Panc1 (cell line): ENCODE results near the gene MYO6. TPM values are rescaled to one million over a fixed set of nuclear protein-coding genes. Genes with fewer than 3 reads are reported as not detected.
"Not testable (repeated sequence)": the region's sequence is repeated elsewhere in the genome, so short reads cannot be mapped to it uniquely, and the experiment has no call there.

Experiments used
- ATAC-seq: fragments of 200-7000 bp; cut with Tn5 transposase; 2 replicates; pipeline ENCODE4 v1.9.1; 2020; ENCODE audit warnings: mild to moderate bottlenecking, moderate library complexity
- BruUV-seq: library from RNA; stranded (reverse); fragments of 400-500 nt; replicated peaks from 2 replicates; lab custom pipeline; 2021; lab: Mats Ljungman, UMichigan
- CTCF ChIA-PET: fragments of 300-600 bp; sonication (Branson Sonifier 250); formaldehyde crosslinking; loops from one replicate; lab custom pipeline; 2022; ENCODE audit warnings: antibody characterized with exemption; lab: Charles Lee
- POLR2A ChIA-PET: fragments of 300-600 bp; sonication (Branson Sonifier 250); formaldehyde crosslinking; loops from one replicate; lab custom pipeline; 2022; ENCODE audit warnings: antibody characterized with exemption; lab: Charles Lee
- DNase-seq: peaks from one replicate; pipeline ENCODE4 v3.0.0-alpha.2; 2010; ENCODE audit warnings: low read depth, low spot score
- H3K27ac ChIP-seq: 2 replicates; pipeline ENCODE4 v1.5.1; 2011; ENCODE audit warnings: mild to moderate bottlenecking, low read length, inconsistent platforms
- H3K27me3 ChIP-seq: fragments of 200-500 bp; sonication (Bioruptor generic); 2 replicates; pipeline ENCODE4 v1.6.0; 2014; ENCODE audit warnings: low read length, inconsistent platforms; ENCODE audit not compliant: control insufficient read depth, insufficient read depth
- H3K36me3 ChIP-seq: fragments of 200-500 bp; sonication (Bioruptor generic); 2 replicates; pipeline ENCODE4 v1.5.1; 2014; ENCODE audit warnings: inconsistent platforms, mild to moderate bottlenecking, low read length, moderate library complexity; ENCODE audit not compliant: control insufficient read depth, insufficient read depth
- H3K4me1 ChIP-seq: 2 replicates; pipeline ENCODE4 v1.5.1; 2011; ENCODE audit warnings: inconsistent platforms, mild to moderate bottlenecking, low read length, moderate library complexity; ENCODE audit not compliant: control insufficient read depth, insufficient read depth
- H3K4me3 ChIP-seq, 2 experiments: 2 replicates each; pipeline ENCODE4 v1.5.1; 2011 to 2012; ENCODE audit warnings: low read depth in 2 of 2, low read length in 2 of 2, mild to moderate bottlenecking in 2 of 2, inconsistent platforms in 1 of 2, moderate library complexity in 1 of 2
- H3K9me3 ChIP-seq: fragments of 200-500 bp; sonication (Bioruptor generic); 2 replicates; pipeline ENCODE4 v1.5.1; 2014; ENCODE audit warnings: low read depth, mild to moderate bottlenecking, inconsistent platforms, low read length, moderate library complexity; ENCODE audit not compliant: control insufficient read depth, insufficient read depth
- POLR2AphosphoS5 ChIP-seq: IDR thresholded peaks from 2 replicates; pipeline ENCODE4 v1.6.1; 2012; ENCODE audit warnings: mild to moderate bottlenecking, low read depth, low read length, moderate library complexity
- SIN3A ChIP-seq: IDR thresholded peaks from 2 replicates; pipeline ENCODE4 v1.6.1; 2012; ENCODE audit warnings: low read depth, mild to moderate bottlenecking, low read length, moderate library complexity, borderline replicate concordance; ENCODE audit not compliant: insufficient read depth
- TCF7L2 ChIP-seq: IDR thresholded peaks from 2 replicates; pipeline ENCODE4 v1.6.1; 2011; ENCODE audit warnings: mild to moderate bottlenecking, low read depth, low read length, inconsistent platforms
- in situ Hi-C: cut with HindIII; loops from 2 replicates; pipeline ENCODE4 v1.10.0; 2016; ENCODE audit warnings: low sequenced_read_pairs, low pct_unique_long_range_greater_than_20kb
- intact Hi-C: fragments of 100-400 bp; cut with micrococcal nuclease; formaldehyde crosslinking; loops from one replicate; pipeline ENCODE4 v1.10.0; 2022; ENCODE audit not compliant: unreplicated experiment
- total RNA-seq: library from RNA; stranded (reverse); gene quantifications from one replicate; pipeline ENCODE4 v1.2.1, GENCODE V29; 2021; ENCODE audit not compliant: unreplicated experiment
- TF ChIP-seq, protein P1 (sequence below): fragments of 450-650 bp; IDR thresholded peaks from 2 replicates; pipeline ENCODE4 v1.5.1; 2017; ENCODE audit warnings: mild to moderate bottlenecking
- TF ChIP-seq, protein P2 (sequence below), 2 experiments: IDR thresholded peaks; 2 replicates each; pipeline ENCODE4 v1.6.1; 2011 to 2012; ENCODE audit warnings: low read depth in 2 of 2, control low read depth in 1 of 2, low read length in 1 of 2, mild to moderate bottlenecking in 1 of 2, moderate library complexity in 1 of 2; ENCODE audit not compliant: insufficient read depth in 1 of 2

Gene MYO6
- total RNA-seq, 1 experiment from 2014 or later = 52.3 TPM

DNA sequence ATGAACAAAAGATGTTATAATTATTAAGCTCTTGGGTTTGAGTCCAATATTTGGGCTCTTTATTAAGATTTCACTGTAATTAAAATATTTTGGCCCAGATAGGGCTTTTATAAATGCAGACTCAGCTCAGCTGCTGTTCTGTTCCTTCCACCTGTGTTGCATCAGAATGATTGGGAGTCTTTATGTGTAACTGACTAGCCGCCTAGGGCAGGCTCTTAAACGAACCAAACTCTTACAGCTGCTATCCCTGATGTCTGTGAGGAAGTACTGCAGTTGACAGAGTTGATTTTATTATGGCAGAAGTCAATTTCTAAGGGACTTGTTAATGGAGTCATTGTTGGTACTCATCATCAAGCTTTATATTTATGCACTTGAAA is 144.7 kb downstream of the MYO6 start:
- TF ChIP-seq, protein P1, sequence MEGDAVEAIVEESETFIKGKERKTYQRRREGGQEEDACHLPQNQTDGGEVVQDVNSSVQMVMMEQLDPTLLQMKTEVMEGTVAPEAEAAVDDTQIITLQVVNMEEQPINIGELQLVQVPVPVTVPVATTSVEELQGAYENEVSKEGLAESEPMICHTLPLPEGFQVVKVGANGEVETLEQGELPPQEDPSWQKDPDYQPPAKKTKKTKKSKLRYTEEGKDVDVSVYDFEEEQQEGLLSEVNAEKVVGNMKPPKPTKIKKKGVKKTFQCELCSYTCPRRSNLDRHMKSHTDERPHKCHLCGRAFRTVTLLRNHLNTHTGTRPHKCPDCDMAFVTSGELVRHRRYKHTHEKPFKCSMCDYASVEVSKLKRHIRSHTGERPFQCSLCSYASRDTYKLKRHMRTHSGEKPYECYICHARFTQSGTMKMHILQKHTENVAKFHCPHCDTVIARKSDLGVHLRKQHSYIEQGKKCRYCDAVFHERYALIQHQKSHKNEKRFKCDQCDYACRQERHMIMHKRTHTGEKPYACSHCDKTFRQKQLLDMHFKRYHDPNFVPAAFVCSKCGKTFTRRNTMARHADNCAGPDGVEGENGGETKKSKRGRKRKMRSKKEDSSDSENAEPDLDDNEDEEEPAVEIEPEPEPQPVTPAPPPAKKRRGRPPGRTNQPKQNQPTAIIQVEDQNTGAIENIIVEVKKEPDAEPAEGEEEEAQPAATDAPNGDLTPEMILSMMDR = no peak
- TF ChIP-seq TCF7L2 = no peak
- no peak for TF ChIP-seq SIN3A
- TF ChIP-seq POLR2AphosphoS5 = no peak
- TF ChIP-seq, protein P2, sequence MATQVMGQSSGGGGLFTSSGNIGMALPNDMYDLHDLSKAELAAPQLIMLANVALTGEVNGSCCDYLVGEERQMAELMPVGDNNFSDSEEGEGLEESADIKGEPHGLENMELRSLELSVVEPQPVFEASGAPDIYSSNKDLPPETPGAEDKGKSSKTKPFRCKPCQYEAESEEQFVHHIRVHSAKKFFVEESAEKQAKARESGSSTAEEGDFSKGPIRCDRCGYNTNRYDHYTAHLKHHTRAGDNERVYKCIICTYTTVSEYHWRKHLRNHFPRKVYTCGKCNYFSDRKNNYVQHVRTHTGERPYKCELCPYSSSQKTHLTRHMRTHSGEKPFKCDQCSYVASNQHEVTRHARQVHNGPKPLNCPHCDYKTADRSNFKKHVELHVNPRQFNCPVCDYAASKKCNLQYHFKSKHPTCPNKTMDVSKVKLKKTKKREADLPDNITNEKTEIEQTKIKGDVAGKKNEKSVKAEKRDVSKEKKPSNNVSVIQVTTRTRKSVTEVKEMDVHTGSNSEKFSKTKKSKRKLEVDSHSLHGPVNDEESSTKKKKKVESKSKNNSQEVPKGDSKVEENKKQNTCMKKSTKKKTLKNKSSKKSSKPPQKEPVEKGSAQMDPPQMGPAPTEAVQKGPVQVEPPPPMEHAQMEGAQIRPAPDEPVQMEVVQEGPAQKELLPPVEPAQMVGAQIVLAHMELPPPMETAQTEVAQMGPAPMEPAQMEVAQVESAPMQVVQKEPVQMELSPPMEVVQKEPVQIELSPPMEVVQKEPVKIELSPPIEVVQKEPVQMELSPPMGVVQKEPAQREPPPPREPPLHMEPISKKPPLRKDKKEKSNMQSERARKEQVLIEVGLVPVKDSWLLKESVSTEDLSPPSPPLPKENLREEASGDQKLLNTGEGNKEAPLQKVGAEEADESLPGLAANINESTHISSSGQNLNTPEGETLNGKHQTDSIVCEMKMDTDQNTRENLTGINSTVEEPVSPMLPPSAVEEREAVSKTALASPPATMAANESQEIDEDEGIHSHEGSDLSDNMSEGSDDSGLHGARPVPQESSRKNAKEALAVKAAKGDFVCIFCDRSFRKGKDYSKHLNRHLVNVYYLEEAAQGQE (IDR thresholded peaks at IDR 0.05; ENCODE audit: insufficient read depth in 1 of 2, low read depth in 2 of 2, low read length in 1 of 2) = no peak
- ATAC-seq (no peak), DNase-seq (no peak)
- H3K27ac ChIP-seq = no peak overlapping the region
- no peak overlapping the region for H3K4me3 ChIP-seq
- ChIA-PET POLR2A (no interaction called here), CTCF (interaction anchor here (0.6 to 1.0 kb wide), 4 partner anchors 10 to 1694 kb away, joined by 3 to 8 read pairs (median 3); no protein-coding TSS in a partner anchor)
- H3K4me1 ChIP-seq = no peaks in the 10 kb centered on the region
- in situ Hi-C loops (no loop called here), intact Hi-C loops (no loop called here)
- no peaks in the 10 kb centered on the region for H3K27me3 ChIP-seq
- H3K36me3 ChIP-seq = peaks cover 2% of the 10 kb centered on the region; the same call in 1 of the 2 replicates
- no peaks in the 10 kb centered on the region; the same call in 1 of the 2 replicates for H3K9me3 ChIP-seq
- BruUV-seq = no TSS peak

DNA sequence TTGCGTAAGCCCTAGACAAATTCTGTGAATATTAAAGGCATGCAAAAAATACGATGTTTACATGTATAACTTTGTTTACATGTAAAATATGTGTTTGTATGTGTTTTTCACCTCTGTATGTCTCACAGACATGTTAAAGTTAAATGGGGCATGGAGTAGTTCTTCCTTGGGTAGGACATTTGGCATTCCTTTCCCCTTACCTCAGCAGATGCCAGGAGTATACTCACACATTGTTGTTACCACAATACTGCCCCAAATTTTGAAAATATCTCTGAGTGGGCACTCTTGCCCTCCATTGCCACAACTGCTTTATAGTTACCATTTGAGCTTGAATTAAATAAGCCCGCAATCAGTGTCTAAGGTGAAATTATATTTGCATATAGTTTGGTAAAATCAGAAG is 147.5 kb downstream of the MYO6 start:
- ChIA-PET CTCF (no interaction called here), POLR2A (no interaction called here)
- BruUV-seq = no TSS peak
- Histone ChIP-seq H3K27ac (no peak overlapping the region), H3K4me1 (no peaks in the 10 kb centered on the region), H3K27me3 (no peaks in the 10 kb centered on the region), H3K9me3 (no peaks in the 10 kb centered on the region; the same call in 1 of the 2 replicates), H3K4me3 (no peak overlapping the region), H3K36me3 (peaks cover 2% of the 10 kb centered on the region; the same call in 1 of the 2 replicates)
- in situ Hi-C loops (no loop called here), intact Hi-C loops (no loop called here)
- TF ChIP-seq SIN3A = no peak
- TF ChIP-seq, protein P2 (IDR thresholded peaks at IDR 0.05; ENCODE audit: insufficient read depth in 1 of 2, low read depth in 2 of 2, low read length in 1 of 2) = no peak
- TF ChIP-seq, protein P1 = no peak
- no peak for TF ChIP-seq TCF7L2
- no peak for TF ChIP-seq POLR2AphosphoS5
- DNase-seq (no peak), ATAC-seq (no peak)

DNA sequence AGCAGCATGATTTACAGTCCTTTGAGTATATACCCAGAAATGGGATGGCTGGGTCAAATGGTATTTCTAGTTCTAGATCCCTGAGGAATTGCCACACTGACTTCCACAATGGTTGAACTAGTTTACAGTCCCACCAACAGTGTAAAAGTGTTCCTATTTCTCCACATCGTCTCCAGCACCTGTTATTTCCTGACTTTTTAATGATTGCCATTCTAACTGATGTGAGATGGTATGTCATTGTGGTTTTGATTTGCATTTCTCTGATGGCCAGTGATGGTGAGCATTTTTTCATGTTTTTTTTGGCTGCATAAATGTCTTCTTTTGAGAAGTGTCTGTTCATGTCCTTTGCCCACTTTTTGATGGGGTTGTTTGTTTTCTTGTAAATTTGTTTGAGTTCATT is 151.2 kb downstream of the MYO6 start:
- H3K27me3 ChIP-seq, in situ Hi-C loops, CTCF ChIA-PET, H3K9me3 ChIP-seq, ATAC-seq, H3K36me3 ChIP-seq, H3K4me3 ChIP-seq, DNase-seq, H3K4me1 ChIP-seq, intact Hi-C loops, POLR2A ChIA-PET, H3K27ac ChIP-seq, BruUV-seq: not testable (repeated sequence)
